ENCODE measurements around the gene ATP2A1.

The ATP2A1 gene

GRCh38 chr16:28878083-28878926 is at the start of gene ATP2A1:
ATP2A1 (plus strand) TSS chr16:28878488; CDS start chr16:28878672, 184 bp downstream.
- no peak for DNase-seq (ENCODE audit: low read depth)

GRCh38 chr16:28829747-28830146 is 48.5 kb upstream of the ATP2A1 start:
- DNase-seq (ENCODE audit: low read depth), result no peak

GRCh38 chr16:28830531-28830930 is 47.8 kb upstream of the ATP2A1 start:
- no peak for DNase-seq (ENCODE audit: low read depth)

GRCh38 chr16:28834349-28834748 is 43.9 kb upstream of the ATP2A1 start:
- no peak for DNase-seq (ENCODE audit: low read depth)

- DNase-seq (ENCODE audit: low read depth), result no peak
These were observed 43.1 kb upstream of the ATP2A1 start for GRCh38 chr16:28834873-28835863.

GRCh38 chr16:28835864-28836760 is 42.2 kb upstream of the ATP2A1 start:
- no peak for DNase-seq (ENCODE audit: low read depth)

GRCh38 chr16:28836761-28837064 is 41.6 kb upstream of the ATP2A1 start:
- DNase-seq (ENCODE audit: low read depth), result no peak

- DNase-seq (ENCODE audit: low read depth), result no peak
These were observed 40.4 kb upstream of the ATP2A1 start for GRCh38 chr16:28837672-28838557.

- no peak for DNase-seq (ENCODE audit: low read depth)
These were observed 39.8 kb upstream of the ATP2A1 start for GRCh38 chr16:28838558-28838918.

GRCh38 chr16:28839004-28839639 is 39.2 kb upstream of the ATP2A1 start:
- no peak for DNase-seq (ENCODE audit: low read depth)

- no peak for DNase-seq (ENCODE audit: low read depth)
These were observed 38.4 kb upstream of the ATP2A1 start for GRCh38 chr16:28839899-28840298.

- no peak for DNase-seq (ENCODE audit: low read depth)
These were observed 35.6 kb upstream of the ATP2A1 start for GRCh38 chr16:28842696-28843095.

GRCh38 chr16:28843766-28844165 is 34.5 kb upstream of the ATP2A1 start:
- DNase-seq (ENCODE audit: low read depth), result no peak

- no peak for DNase-seq (ENCODE audit: low read depth)
These were observed 33.9 kb upstream of the ATP2A1 start for GRCh38 chr16:28844226-28844885.

- no peak for DNase-seq (ENCODE audit: low read depth)
These were observed 33.0 kb upstream of the ATP2A1 start for GRCh38 chr16:28845293-28845692.

- DNase-seq (ENCODE audit: low read depth), result no peak
These were observed 32.6 kb upstream of the ATP2A1 start for GRCh38 chr16:28845761-28846079.

- peak; percentile 96 for DNase-seq (ENCODE audit: low read depth)
These were observed 32.0 kb upstream of the ATP2A1 start, which contains the start of gene TUFM for GRCh38 chr16:28846080-28846932. TUFM (minus strand) TSS chr16:28846348; CDS start chr16:28846269, 79 bp downstream.

- DNase-seq (ENCODE audit: low read depth), result no peak
These were observed 31.4 kb upstream of the ATP2A1 start for GRCh38 chr16:28846933-28847273.

GRCh38 chr16:28858421-28858820 is 19.9 kb upstream of the ATP2A1 start:
- no peak for DNase-seq (ENCODE audit: low read depth)
